CD4-positive, alpha-beta T cell treated with Interleukin-15 for 1 hour (primary cell): ENCODE results near the gene ADK.
"Not testable (repeated sequence)": the region's sequence is repeated elsewhere in the genome, so short reads cannot be mapped to it uniquely, and the experiment has no call there.

Experiments used
- DNase-seq: peaks from one replicate; pipeline ENCODE4 v3.0.0-alpha.2; 2020

Gene ADK

DNA sequence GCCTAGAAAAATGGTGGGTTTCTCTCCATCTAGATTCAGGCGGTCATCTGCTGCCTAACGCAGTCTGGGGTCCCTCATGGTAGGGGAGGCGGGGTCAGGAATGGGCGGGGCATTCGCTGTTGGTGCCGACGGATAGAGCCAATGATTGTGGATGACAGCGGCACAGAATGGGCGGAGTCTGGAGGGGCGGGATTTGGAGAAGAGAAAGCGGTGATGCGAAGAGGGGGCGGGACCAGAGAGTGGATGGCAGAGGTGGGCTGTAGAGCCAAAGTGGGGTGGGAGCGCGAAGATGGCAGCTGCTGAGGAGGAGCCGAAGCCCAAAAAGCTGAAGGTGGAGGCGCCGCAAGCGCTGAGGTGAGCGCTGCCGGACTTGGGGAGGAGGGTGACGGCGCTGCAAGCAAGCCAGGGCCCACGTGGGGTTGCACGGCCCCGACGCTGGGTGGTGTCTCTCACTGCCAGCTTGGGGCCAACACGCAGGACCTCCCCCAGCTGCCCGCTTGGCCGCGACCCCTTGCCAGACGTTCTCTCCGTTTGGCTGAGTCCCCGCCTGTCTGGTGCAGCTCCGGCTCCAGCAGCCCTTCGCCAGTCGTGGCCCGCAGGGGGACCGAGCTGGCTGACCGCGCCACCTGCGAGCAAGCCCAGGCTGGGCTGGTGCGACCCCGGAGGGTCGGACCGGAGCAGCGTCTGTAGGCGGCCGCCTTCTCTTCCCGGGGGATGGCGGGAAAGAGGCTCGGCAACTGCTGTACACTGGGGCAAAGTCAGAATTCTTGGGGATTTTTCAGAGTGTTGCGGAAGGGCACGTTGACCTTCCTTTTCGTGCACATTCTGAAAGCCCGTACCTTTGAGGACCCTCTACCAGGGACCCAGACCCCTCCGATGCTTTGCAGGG lies at the start of gene ADK:
ADK (plus strand) TSS at position 232 of the 889 bp plus-strand sequence; CDS start at position 290, 58 bp downstream.
- peak; percentile 99 for DNase-seq

DNA sequence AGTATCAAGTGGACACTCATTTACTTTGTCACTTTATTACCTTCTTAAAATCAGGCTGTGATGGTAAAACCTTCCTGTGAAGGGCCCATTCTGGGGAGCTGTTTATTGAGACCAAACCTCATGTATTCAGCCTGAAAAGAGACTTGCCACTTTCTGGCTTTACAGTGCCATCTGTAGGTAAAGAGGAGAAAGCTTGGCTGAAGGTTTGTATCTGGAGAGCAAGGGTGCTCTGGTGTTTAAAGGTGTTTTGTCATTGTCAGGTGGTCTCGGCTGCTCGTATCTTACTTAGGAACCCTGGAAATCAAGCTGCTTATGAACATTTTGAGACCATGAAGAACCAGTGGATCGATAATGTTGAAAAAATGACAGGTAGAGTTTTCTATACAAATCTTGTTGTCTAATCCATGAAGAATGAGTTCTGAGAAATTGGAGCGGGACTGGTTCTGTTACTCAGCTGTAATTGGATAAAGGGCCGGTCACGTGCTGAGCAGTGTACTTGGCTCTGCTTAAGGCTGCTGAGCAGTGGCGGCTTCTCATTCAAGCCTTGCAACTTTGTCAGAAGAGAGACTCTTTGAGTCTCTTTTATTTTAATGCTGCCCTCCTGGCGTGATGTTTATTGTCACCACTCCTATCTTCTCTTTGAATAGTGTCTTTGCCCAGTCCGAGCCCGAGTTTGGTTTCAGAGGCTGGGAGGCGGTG lies 47.3 kb upstream of the ADK start:
- DNase-seq: no peak

DNA sequence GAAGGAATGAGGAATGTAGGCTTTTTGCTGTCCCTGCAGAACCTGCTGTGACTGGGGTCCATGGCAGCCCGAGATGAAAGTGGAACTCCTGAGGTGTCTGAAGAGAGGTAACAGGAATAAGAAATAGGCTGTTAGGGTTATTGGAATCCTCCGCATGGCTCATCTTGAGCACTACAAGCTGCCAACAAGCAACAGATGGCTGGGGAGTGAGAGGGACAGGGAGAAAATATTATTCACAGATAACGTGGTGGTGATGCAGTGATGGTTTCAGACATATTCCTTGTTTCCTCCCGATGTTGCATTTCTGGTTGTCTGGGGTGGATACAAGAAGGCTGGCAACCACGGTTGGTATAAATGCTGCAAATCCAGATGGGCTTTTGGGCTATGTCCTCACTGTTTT lies 46.5 kb upstream of the ADK start:
- DNase-seq: no peak

DNA sequence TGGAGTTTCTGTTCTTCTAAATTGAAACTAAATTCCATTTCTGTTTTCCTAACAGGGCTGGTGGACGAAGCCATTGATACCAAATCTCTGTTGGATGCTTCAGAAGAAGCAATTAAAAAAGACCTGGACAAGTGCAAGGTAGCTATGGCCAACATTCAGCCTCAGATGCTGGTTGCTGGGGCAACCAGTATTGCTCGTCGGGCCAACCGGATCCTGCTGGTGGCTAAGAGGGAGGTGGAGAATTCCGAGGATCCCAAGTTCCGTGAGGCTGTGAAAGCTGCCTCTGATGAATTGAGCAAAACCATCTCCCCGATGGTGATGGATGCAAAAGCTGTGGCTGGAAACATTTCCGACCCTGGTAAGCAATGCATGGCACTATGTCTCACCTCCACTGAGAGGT lies 46.0 kb upstream of the ADK start:
- DNase-seq: no peak

DNA sequence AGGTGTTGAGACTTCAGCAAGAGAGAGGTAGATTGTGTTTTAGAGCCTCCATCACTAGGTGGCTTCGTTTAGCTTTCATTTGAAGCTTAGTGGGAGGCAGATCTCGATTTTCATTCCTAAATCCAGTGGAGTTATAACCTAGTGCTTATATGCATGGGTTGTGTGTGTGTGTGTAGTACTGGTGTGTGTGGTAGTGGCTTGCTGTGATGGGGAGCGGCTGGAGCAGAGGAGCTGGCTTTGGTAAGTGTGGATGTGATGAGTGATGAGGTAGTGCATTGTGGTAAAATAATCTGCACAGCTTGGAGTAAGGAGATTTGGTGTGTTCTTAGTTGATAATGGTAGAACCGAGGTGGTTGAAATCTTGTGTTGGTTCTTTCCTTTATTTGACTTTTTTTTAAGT lies 43.6 kb upstream of the ADK start:
- DNase-seq: no peak

DNA sequence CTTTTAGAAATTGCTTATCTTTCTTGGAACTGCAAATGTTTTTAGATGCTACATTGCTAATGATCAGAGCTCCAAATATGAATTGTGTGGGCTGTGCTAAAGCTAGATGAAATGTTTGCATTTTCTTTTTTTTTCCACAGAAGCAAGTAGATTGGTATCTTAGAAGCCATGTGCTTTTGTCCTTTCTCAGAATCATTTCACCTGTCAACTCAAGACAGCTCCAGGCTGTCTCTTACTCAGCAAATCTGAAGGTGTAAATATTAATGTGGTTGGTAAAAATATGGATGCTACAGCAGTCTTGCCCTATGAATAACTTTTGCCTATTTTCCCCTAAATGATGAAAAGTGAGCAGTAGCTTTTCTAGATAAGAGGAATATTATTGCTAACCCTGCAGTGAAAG lies 41.6 kb upstream of the ADK start:
- DNase-seq: no peak

DNA sequence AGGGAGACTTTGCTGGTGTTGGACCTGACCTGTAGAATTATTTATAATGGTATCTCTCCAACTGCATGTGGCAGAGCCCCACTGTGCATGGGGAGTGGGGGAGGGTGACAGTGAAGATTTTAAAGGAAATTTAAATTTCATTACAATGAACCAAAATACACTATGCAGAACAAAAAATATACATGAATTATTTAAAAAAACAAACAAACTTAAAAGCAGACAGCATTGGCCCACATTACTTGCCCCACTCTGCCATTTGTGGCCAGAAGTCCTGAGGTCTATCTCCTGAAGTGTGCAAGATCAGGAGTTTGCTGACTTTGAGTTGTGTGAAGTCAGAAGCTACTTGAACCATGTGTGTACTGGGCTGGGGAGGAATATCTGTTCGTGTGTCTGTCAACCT lies 40.9 kb upstream of the ADK start:
- DNase-seq: no peak

DNA sequence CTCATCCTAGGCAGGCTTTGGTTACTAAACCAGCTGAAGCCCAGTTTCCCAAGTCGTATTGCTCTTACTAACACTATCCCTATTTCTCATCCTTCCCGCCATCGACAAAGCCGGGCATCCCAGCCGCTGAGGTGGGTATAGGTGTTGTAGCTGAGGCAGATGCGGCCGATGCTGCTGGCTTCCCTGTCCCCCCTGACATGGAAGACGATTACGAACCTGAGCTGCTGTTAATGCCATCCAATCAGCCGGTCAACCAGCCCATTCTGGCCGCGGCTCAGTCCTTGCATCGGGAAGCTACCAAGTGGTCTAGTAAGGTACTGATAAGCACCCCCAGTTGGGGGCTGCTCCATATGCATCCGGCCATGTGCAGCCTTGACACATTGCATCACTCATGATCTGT lies 39.2 kb upstream of the ADK start:
- no peak for DNase-seq

DNA sequence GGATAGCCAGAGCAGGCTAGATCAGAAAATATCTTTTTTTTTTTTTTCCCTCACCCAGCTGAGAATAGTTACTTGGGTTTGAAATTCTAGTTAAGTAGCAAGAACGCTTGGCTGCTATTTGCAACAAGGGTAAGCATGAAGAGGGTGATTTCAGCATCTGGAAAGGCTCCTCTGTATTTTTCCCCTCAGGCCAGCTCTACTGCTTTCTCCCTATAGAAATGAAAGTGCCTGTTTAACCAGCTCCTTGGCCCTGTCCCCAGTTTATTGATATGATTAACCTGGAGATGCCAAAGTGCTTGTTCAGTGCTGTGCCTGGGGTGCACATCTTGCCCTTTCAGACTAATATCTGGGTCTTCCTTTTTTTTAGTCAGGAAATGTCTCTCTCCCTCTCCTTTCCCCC lies 37.5 kb upstream of the ADK start:
- DNase-seq: no peak

DNA sequence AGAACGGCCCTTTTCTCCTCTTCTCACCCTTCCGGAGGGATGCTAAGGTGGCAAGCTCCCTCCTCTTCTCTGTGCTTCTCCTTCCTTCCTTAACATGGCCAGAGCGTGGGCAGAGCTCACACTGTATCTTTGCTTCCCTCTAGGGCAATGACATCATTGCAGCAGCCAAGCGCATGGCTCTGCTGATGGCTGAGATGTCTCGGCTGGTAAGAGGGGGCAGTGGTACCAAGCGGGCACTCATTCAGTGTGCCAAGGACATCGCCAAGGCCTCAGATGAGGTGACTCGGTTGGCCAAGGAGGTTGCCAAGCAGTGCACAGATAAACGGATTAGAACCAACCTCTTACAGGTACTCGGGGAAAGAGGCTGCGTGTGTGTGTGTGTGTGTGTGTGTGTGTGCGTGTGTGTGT lies 37.0 kb upstream of the ADK start:
- no peak for DNase-seq

DNA sequence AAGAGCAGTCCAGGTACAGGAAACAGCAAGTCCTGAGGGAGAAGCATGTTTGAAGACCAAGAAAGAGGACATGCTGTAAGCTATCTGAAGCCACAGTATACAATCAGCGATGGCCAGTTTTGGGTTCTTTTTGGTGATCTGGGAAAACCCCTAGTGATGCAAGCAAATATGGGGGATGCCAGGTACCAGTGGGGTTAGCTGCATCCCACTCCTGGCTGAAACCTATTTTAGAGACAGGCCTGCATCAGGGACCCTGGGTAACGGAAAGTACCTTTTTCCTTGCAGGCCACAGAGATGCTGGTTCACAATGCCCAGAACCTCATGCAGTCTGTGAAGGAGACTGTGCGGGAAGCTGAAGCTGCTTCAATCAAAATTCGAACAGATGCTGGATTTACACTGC lies 33.3 kb upstream of the ADK start:
- no peak for DNase-seq

DNA sequence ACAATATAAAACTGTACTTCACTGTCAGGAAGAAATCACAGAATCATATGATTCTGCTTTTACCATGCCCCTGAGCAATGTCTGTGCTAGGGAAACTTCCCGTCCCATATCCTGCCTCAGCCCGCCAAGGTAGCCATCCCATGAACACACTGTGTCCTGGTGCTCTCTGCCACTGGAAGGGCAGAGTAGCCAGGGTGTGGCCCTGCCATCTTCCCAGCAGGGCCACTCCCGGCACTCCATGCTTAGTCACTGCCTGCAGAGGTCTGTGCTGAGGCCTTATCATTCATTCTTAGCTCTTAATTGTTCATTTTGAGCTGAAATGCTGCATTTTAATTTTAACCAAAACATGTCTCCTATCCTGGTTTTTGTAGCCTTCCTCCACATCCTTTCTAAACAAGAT lies 32.2 kb upstream of the ADK start:
- no peak for DNase-seq

DNA sequence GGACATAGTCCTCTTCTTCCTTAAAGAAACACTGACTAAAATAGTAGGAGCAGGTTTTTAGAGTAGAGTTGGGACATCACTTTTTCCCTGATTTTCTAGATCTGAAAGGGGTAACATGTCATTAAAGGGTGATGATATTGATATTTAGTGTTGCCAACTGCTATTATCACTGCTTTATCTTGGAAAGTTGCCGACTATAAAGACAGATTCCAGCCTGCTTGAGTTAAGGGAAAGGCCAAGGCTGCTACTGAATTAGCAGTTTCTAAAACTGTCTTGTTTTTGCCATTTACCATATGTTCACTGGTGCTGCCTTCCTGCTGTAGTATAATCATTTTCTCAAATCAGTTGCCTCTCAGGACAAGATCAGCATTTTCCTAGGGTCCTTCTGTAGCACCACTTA lies 30.1 kb upstream of the ADK start:
- DNase-seq: no peak

DNA sequence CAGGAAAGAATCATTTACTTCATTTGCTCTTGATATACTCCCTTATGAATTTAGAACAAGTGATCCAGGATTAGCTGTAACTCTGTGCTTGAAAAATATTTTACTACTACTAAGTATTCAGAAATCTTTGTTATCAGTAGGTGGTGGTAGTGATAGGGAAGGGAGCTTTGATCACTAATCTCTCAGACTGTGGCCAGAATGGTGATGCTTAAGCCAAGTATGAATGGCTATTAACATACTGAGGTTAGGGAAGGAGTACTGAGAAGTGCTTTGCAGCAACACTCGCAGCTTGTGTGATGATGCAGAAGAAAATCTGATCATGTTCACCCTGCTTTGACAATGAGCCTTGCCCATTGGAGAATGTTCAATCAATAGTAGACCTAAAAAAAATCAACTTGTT lies 29.7 kb upstream of the ADK start:
- no peak for DNase-seq

DNA sequence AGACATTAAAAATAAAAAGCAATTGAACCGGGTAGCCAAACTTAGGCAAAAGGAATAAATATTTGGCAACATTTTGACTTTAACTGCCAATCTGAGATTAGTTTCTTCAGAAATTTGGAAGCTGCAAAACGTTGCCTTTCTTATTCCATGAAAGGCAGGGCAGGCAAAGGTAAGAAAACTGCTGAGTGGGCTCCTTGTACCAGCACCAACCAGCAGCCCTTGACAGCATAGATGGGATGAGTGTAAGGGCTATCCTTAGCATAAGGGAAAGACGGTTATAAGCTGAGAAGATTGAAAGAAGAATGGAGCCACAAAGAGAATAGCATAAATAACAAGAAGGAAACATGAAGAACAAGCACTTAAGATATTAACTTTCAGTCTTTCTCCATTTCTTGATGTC lies 29.0 kb upstream of the ADK start:
- DNase-seq: no peak

DNA sequence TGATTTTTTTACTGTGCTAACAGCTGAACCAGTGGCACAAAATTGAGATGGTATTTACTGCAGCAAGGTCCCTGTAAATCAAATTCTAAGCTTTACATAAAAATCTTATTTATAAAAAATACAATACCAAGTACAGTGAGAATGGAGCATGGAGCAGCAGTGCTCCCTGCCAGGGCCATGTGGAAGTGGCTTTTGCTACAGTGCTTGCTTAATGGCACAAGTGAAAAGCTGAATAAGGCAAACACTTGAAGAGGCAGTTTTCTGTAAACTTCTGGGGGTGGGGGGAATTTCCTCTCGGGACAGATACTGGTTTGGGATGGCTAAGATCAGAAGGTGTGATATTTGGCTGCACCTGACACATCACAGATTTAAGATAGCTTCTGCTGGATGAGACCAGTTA lies 27.9 kb upstream of the ADK start:
- no peak for DNase-seq

DNA sequence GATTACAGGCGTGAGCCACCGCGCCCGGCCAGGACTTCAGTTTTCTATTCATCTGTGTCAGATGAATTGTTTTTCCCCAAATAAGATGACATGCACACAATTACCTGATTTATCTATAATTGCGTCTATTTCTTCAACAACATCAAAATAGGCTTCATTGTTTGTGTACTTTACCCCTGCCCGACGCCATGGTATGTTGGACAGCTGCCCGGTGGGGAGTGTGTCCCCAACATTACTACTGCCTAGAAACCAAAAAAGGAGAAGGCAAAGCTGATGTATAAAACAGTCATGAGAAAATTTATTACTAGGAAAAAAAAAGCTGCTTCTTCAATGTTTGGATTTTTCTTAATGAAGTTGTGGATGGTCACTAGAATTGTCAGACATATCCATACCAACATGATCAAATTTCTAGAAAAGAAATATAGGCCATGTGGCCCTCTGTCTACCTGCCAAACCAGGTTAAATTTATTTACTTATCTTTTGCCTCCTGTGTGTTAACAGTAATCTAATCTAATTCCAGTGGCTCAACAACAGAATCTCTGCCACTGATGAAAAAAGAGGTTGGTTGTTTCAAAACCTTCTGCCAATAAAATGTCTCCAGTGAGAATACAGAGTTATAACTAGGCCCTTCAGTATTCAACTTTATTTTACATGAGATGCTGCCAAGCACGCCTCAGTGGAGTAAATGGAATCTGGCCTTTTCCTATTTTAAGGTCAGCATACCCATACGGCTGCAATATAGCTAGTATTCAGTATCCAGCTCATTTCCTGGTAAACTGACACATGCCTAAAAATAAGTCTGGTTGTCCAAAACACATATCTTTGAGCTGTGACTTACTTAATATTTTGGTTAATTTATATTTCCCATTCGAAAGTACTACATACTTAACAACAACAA lies 16.8 kb upstream of the ADK start:
- no peak for DNase-seq

DNA sequence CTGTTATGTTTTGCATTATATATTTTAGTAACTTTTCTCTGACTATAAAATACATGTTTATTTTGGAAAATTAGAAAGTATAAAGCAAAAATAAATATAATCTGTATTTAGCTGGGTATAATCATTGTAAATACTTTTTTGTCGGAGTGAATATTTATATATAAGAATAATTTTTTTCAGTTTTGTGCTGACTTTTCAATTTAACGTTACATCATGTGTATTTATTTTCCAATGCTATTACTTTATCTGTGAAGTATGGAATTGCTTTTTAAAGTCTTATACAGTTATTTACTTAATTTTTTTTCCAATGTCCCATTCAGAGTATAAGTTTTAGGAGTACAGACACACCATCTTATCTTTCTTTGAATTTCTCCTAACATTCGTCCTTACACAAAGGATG lies 15.6 kb upstream of the ADK start:
- no peak for DNase-seq

DNA sequence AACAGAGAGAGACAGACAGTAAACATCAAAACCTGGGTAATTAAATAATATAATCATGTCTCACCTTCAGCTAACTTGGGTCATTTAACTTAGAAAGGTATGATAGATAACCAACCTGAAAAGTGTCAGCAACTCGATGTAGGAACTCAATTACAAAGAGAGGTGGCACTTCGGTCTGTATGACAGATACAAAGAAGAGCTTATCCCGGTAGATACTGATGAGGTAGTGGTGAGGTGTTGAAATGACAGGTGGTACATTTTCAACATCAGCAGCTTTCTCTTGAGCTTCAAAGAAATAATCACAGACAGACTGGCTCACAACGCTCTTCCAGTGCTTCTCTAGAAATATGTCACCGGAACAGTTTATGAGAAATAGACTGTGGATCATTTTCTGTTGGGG lies 13.0 kb upstream of the ADK start:
- DNase-seq: no peak

DNA sequence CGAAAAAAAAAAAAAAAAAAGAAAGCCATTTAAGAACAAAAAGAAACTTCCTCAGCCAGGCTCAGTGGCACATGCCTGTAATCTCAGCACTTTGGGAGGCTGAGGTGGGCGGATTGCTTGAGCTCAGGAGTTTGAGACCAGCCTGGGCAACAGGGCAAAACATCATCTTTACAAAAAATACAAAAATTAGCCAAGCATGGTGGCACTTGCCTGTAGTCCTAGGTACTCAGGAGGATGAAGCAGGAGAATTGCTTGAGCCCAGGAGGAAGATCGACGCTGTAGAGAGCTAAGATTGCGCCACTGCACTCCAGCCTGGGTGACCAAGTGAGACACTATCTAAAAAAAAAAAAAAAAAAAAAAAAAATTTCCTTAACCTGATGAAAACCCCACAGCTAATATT lies 12.4 kb upstream of the ADK start:
- not testable (repeated sequence) for DNase-seq

DNA sequence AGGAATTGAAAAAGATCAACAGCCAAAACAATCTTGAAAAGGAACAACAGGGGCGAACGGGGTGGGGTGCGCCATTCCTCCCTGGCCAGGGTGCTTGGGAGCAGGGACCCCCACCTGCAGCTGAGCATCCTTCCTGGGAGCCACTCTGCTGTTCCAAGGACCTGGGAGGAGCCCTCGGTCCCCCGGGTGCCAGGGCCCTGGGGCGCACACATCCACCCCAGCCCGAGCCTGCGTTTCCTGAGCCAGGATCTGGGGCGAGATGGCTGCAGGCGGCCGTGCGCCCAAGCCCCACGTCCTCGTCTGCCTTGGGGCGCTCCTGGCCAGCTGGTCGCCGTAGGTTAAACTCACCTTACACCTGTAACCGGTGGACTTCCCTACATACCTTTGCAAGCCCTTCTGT lies 11.0 kb upstream of the ADK start:
- DNase-seq: no peak

DNA sequence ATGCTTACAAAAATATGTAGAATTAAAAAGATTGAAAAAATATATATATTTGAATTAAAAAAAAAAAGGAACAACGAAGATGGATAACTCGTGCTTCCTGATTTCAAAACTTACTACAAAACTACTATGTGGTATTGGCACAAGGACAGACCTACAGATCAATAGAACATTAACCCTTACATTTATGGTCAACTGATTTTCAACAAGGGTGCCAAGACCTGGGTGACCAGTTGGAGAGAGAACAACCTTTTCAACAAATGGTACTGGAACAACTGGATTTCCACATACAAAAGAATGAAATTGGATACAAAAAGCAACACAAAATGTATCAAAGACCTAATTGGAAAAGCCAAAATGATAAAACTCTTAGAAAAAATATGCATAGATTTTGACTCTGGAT lies 10.5 kb upstream of the ADK start:
- no peak for DNase-seq

DNA sequence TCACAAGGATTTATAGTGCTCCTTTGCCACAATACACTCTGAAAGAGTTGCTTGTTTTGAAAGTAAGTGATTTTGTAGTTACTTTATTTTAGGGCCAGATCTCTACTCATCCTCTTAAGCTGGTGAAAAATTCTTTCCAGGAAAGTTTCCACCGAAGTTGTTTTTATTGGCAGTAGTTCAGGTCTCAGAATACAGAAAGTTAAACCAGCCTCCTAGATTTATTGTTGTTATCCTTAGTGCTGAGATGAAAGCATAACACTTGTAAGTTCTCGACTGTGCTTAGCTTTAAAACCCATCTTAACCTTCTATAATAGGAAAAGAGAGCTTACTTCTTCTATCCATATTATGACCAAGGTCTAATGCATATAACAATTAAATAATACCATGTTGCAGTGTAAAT lies 5.9 kb upstream of the ADK start:
- DNase-seq: no peak

DNA sequence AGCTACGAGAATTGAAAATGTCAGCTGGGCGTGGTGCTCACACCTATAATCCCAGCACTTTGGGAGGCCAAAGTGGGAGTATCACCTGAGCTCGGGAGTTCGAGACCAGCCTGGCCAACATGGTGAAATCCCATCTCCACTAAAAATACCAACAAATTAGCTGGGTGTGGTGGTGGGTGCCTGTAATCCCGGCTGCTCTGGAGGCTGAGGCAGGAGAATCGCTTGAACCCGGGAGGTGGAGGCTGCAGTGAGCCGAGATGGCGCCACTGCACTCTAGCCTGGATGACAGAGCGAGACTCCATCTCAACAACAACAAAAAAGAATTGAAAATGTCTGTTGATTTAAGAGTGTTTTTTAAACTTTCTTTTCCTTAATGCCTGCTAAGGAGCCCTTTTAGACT lies 4.0 kb upstream of the ADK start:
- not testable (repeated sequence) for DNase-seq
